Stimulated activated CD8-positive, alpha-beta memory T cell treated with anti-CD3 and anti-CD28 coated beads, Interleukin-2, amount 100 ng/mL, for 1 hour (primary cell): Measurements from ENCODE around the gene TMC3.
"Not testable (repeated sequence)": the region's sequence is repeated elsewhere in the genome, so short reads cannot be mapped to it uniquely, and the experiment has no call there.

Experiments used
- DNase-seq, 2 donors: peaks; one replicate each; pipeline ENCODE4 v3.0.0-alpha.2; 2020; ENCODE audit warnings: low read depth in 2 of 2

Gene TMC3

DNA sequence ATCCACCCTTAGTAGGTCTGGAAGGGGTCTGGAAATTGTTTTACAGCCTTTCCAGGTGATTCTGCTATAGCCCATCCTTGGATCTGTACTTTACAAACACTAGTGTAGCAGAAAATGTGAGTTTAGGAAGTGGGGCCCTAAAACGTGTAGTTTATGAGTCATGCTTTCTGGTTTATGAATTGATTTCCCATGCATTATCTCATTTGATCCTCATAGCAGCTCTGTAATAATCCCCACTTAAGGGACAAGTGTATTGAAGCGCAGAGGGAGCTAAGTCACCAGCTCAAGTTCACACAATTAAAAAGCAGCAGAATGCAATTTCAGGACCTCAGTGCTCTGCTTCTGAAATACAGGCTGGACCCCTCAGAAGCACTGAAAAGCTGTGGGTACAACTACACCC, 27.4 kb downstream of the TMC3 start:
- DNase-seq: no peak

- no peak for DNase-seq
Observed at GRCh38 chr15:81343371-81343770, 30.6 kb downstream of the TMC3 start.

DNA sequence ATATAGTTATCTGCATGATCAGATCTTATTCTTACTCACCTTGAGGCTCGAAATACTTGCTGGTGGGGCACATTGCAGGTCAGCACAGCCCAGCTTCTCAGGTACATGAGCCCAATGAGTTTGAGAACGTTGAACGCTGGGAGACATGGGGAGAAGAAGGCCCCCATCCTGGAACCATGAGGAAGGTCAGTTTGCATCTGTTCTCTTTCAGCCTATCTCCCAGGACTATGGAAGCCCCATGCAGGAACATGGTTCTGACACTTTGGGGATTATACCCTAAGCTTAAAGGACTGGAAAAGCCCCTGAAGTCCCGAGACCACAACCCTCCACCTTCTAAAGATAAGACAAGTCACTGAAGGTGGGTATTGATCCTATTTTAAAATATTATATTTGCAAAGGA, 32.7 kb downstream of the TMC3 start:
- DNase-seq: no peak

- no peak for DNase-seq
Observed at GRCh38 chr15:81339851-81340250, 34.2 kb downstream of the TMC3 start.

DNA sequence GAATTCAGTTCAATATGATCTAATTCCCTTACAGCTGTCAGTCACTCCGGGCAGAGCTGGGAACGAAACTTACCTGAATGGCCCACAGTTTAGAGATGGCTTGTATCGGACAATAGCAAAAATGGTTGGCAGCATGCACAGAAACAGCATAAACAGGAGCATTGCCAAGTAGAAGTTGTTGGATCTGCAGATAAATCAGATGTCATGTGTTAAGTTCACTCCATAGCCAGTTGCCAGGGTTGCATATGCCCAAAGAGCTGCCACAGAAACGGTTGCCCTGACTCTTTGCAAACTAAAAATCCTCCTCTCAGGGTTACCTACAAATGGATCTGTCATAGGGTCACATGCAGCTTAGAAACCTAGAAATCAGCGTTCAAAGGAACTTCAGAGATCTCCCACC, 34.7 kb downstream of the TMC3 start:
- DNase-seq: no peak

DNA sequence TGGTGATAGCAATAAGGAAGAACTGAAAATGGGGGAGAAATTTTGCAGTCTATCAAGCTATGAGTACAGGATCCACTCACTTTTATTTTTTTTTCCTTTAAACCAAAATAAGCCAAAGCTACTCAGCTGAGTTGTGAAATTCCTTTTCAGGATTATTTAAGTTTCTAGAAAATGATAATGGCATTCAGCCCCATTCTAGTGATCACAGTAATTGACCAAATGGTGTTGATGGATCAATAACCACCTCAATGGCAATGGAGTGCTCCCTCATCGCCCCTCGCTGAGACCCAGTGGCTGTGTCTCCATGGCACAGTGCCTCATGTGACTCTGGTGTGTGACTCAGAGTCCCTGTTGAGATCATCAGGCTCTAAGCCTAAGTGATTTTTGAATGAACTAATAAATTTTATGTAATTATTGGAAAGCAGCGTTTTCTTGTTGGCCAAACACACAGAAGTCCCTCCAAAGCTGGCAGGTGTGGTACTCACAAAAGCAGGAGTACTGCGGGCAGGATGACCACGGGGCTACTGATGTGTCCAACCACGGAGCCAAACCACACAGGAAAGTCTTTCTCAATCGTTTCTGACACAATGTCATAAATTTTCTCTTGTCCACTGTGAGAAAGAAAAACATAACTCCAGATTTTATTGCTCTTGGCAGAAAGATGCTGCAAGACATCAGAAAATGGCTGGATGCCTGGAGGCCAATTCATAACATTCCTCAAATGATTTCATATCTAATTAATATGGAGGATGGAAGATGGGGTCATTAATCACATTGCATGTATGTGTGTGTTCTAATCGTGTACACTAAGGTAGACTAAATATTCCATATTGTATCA, 35.6 kb downstream of the TMC3 start:
- no peak for DNase-seq

DNA sequence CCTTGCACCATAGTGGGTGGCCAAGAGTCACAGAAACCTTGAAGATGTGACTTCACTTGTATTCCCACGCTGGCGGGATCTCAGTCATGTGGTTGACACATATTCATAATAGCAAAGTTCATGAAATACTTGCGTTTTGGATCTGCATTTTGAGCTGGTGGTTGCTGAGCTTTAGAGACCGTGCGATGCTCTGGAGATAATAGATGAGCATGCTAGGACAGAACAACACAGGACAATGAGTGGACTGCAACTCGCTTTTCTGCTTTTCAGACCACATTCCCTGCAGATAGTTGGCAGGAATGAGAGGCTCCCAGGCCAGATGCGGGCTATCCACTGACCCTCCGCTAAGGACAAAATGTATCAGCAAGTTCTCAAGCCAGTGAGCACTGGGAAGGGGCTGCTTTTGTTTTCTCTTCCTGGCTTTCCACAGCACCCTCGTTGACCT, 36.3 kb downstream of the TMC3 start:
- DNase-seq: no peak

GRCh38 chr15:81337241-81337640, 36.8 kb downstream of the TMC3 start:
- DNase-seq: no peak

DNA sequence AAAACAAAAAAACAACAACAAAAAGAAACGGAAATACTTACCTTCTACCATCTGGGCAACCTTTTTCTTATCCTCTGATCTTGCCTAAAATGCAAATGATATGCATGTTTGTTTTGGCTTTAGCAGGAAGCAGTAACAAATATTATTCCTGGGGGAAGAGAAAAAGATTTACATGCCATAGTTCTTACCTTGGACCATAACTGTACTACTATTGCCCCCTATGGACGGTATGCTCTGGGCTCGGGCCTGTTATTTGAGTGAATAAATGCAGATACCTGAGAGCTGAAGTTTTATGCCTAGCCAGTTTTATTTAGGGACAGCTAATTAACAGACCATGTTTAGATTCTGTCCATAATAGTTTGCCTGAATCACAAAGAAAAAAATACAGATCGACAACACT, 37.4 kb downstream of the TMC3 start:
- DNase-seq: no peak

- DNase-seq: no peak
Observed at GRCh38 chr15:81335631-81336030, 38.4 kb downstream of the TMC3 start.

GRCh38 chr15:81334768-81335435, 39.1 kb downstream of the TMC3 start:
- no peak for DNase-seq

DNA sequence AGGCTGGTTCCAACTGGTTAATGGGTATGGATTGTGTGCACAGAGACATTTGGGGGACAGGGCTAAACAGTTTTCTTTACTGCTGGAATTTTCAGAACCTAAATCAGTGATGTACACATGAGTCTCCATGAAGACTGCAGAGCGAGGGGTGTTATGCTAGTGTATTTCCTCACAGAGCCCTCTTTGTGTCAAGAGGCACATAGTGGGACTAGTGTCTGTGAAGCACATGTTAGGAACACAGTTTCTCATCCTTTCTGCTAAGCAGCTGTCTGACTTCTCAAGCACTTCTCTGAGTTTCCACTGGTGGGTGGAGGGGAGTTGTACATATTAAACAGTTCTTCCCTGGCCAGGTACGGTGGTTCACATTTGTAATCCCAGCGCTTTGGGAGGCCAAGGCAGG, 40.6 kb downstream of the TMC3 start:
- no peak for DNase-seq

DNA sequence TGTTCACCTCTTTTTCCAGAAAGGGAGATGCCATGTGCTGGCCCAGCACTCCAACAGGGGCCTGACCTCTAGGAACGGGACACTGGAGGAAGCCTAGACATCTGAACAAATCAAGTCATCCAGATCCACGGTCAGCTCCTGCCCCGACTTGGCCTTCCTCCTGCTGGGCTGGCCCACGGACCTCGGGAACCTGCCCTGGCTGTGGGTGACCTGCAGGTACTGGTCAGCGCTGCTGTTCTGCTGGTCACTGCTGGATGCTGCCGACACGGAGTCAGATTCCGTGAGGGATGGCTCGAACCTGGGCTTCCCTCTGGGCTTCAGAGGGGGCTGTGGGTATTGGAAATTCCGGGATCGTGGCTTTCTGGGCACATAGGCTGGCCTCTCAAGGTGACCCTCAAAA, 41.7 kb downstream of the TMC3 start:
- no peak for DNase-seq

GRCh38 chr15:81331600-81331999, 42.4 kb downstream of the TMC3 start:
- DNase-seq: no peak

- DNase-seq: not testable (repeated sequence)
Observed at GRCh38 chr15:81331141-81331540, 42.9 kb downstream of the TMC3 start.

- DNase-seq: no peak
Observed at GRCh38 chr15:81330366-81331090, 43.5 kb downstream of the TMC3 start.

- DNase-seq: no peak
Observed at GRCh38 chr15:81329446-81329845, 44.6 kb downstream of the TMC3 start.

- DNase-seq: no peak
Observed at GRCh38 chr15:81327516-81327915, 46.5 kb downstream of the TMC3 start.

- DNase-seq: no peak
Observed at GRCh38 chr15:81326466-81327212, 47.4 kb downstream of the TMC3 start.

DNA sequence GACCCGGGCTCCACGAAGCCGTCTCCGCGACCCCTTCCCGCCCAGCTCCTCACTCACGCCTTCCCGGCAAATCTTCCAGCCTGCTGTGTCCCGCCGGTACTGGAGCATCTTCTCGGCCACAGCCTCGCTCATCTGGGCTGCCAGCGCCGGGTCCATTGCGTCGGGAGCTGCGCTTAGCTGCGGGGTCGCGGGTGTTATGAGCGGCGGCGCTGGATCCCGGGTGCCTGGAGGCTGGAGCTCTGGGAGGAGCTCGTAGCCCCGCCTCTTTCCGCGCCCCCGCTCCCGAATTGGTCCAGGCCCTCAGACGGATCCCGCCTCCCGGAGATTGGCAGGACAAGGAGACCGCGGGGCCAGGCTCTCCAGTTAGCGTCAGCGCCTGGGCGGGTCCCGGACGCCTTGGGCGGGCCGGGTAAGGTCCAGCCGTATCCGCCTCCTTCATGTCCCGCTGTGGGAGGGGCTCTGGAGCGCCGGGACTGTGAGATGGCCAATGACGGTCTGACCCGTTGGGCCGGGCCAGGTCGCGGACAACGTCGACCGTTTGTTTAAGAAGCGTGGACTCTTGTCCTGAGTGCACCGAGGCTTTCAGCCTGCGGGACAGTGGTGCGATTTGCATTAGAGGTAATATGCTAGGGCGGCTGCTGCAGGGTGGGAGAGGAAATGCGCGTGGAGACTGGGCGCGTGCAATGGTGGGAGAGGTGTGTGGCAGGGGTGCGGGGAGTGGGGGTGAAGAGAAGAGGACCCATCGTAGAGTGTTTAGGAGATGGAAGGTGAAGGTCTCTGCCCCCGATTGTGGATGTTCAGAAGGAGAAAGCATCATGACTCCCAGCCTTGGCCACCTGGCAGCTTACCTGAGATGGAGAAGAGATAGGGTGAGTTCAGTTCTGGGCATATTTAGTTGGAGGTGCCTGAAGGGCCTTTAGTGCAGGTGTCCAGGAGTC, 49.8 kb downstream of the TMC3 start, which contains the start of gene STARD5:
Gene STARD5 (minus strand): TSS at position 198 of the 938 bp plus-strand sequence. CDS start 42 bp downstream, at position 156.
- DNase-seq: peak; percentile 89 to 93

GRCh38 chr15:81323559-81323943, 50.5 kb downstream of the TMC3 start:
- no peak for DNase-seq
